H9 (cell line): ENCODE results near the gene SLC9A5. TPM values are rescaled to one million over a fixed set of nuclear protein-coding genes. Genes with fewer than 3 reads are reported as not detected.

ENCODE experiments used
- DNase-seq: peaks from one replicate; pipeline ENCODE4 v3.0.0-alpha.2; 2017
- H2AFZ ChIP-seq: one replicate; pipeline ENCODE4 v1.6.1; 2013; ENCODE audit warnings: mild to moderate bottlenecking, low read length, control low read depth, moderate library complexity
- H2AK5ac ChIP-seq: 2 replicates; pipeline ENCODE4 v1.6.1; 2013; ENCODE audit warnings: low read length, control low read depth, mixed read lengths; ENCODE audit not compliant: insufficient read length
- H2BK120ac ChIP-seq: one replicate; pipeline ENCODE4 v1.6.1; 2013; ENCODE audit warnings: low read depth, mild to moderate bottlenecking, low read length, control low read depth, inconsistent platforms; ENCODE audit not compliant: poor library complexity, severe bottlenecking
- H2BK12ac ChIP-seq: 2 replicates; pipeline ENCODE4 v1.6.1; 2013; ENCODE audit warnings: low read length, control low read depth, mixed read lengths, low read depth; ENCODE audit not compliant: insufficient read length
- H2BK15ac ChIP-seq: 2 replicates; pipeline ENCODE4 v1.6.1; 2013; ENCODE audit warnings: low read depth, low read length, control low read depth
- H2BK20ac ChIP-seq: one replicate; pipeline ENCODE4 v1.6.1; 2013; ENCODE audit warnings: low read depth, mild to moderate bottlenecking, low read length, control low read depth, inconsistent platforms; ENCODE audit not compliant: poor library complexity, severe bottlenecking
- H2BK5ac ChIP-seq: 2 replicates; pipeline ENCODE4 v1.6.1; 2013; ENCODE audit warnings: low read length, control low read depth, mixed read lengths; ENCODE audit not compliant: insufficient read length
- H3K14ac ChIP-seq: 2 replicates; pipeline ENCODE4 v1.6.1; 2013; ENCODE audit warnings: low read length, control low read depth; ENCODE audit not compliant: insufficient read depth
- H3K18ac ChIP-seq: 2 replicates; pipeline ENCODE4 v1.6.1; 2013; ENCODE audit warnings: low read depth, mild to moderate bottlenecking, mixed read lengths, low read length, control low read depth; ENCODE audit not compliant: insufficient read length
- H3K23ac ChIP-seq: 2 replicates; pipeline ENCODE4 v1.6.1; 2013; ENCODE audit warnings: low read length, control low read depth, mixed read lengths, low read depth; ENCODE audit not compliant: insufficient read length
- H3K23me2 ChIP-seq: 2 replicates; pipeline ENCODE4 v1.6.1; 2013; ENCODE audit warnings: low read depth, mild to moderate bottlenecking, mixed read lengths, low read length, control low read depth; ENCODE audit not compliant: insufficient read length, poor library complexity, severe bottlenecking
- H3K27ac ChIP-seq: 2 replicates; pipeline ENCODE4 v1.5.1; 2013; ENCODE audit warnings: low read length, control low read depth, mixed read lengths, low read depth; ENCODE audit not compliant: insufficient read length
- H3K27me3 ChIP-seq: 2 replicates; pipeline ENCODE4 v1.6.1; 2013; ENCODE audit warnings: low read length, control low read depth, inconsistent platforms; ENCODE audit not compliant: insufficient read depth
- H3K4ac ChIP-seq: 2 replicates; pipeline ENCODE4 v1.6.1; 2013; ENCODE audit warnings: low read depth, mild to moderate bottlenecking, control low read depth, inconsistent platforms, low read length, moderate library complexity
- H3K4me1 ChIP-seq: 2 replicates; pipeline ENCODE4 v1.6.1; 2013; ENCODE audit warnings: low read length, control low read depth, inconsistent platforms; ENCODE audit not compliant: insufficient read depth
- H3K4me2 ChIP-seq: 2 replicates; pipeline ENCODE4 v1.6.1; 2013; ENCODE audit warnings: low read length, control low read depth, mixed read lengths; ENCODE audit not compliant: insufficient read length, insufficient read depth
- H3K56ac ChIP-seq: 2 replicates; pipeline ENCODE4 v1.6.1; 2013; ENCODE audit warnings: low read depth, mild to moderate bottlenecking, mixed read lengths, low read length, control low read depth; ENCODE audit not compliant: insufficient read length
- H3K79me1 ChIP-seq: 2 replicates; pipeline ENCODE4 v1.6.1; 2013; ENCODE audit warnings: low read depth, mild to moderate bottlenecking, moderate library complexity, low read length, control low read depth, inconsistent platforms; ENCODE audit not compliant: insufficient read depth, poor library complexity, severe bottlenecking
- H3K79me2 ChIP-seq: 2 replicates; pipeline ENCODE4 v1.6.1; 2013; ENCODE audit warnings: low read length, control low read depth, inconsistent platforms; ENCODE audit not compliant: insufficient read depth
- H3K9ac ChIP-seq: 2 replicates; pipeline ENCODE4 v1.6.1; 2013; ENCODE audit warnings: low read length, control low read depth, mixed read lengths; ENCODE audit not compliant: insufficient read length; ENCODE audit errors: extremely low read depth
- H3K9me3 ChIP-seq: one replicate; pipeline ENCODE4 v1.6.1; 2013; ENCODE audit warnings: low read depth, low read length, inconsistent platforms; ENCODE audit not compliant: control insufficient read depth
- H3T11ph ChIP-seq: one replicate; pipeline ENCODE4 v1.6.1; 2013; ENCODE audit warnings: mild to moderate bottlenecking, low read length, control low read depth, inconsistent platforms
- H4K20me1 ChIP-seq: one replicate; pipeline ENCODE4 v1.6.1; 2013; ENCODE audit not compliant: control insufficient read depth, insufficient read length, insufficient read depth
- H4K5ac ChIP-seq: 2 replicates; pipeline ENCODE4 v1.6.1; 2013; ENCODE audit warnings: low read depth, mild to moderate bottlenecking, mixed read lengths, low read length, control low read depth; ENCODE audit not compliant: insufficient read length
- H4K8ac ChIP-seq: replicated peaks from 2 replicates; pipeline ENCODE4 v1.6.1; 2013; ENCODE audit warnings: low read length, control low read depth, mixed read lengths, low read depth; ENCODE audit not compliant: insufficient read length
- H4K91ac ChIP-seq: 2 replicates; pipeline ENCODE4 v1.6.1; 2013; ENCODE audit warnings: low read depth, mild to moderate bottlenecking, moderate library complexity, mixed read lengths, low read length, control low read depth; ENCODE audit not compliant: insufficient read length
- H3K27ac Mint-ChIP-seq, 3 experiments: 2 replicates in 2 of 3; 3 replicates in 1 of 3; pipeline ENCODE4 v1.8.0; 2020 to 2021; ENCODE audit warnings: mixed read lengths in 3 of 3, mild to moderate bottlenecking in 1 of 3, moderate library complexity in 1 of 3
- H3K27me3 Mint-ChIP-seq: 2 replicates; pipeline ENCODE4 v1.8.0; 2021; ENCODE audit warnings: low read depth, mild to moderate bottlenecking, moderate library complexity, mixed read lengths
- H3K36me3 Mint-ChIP-seq, 3 experiments: 2 replicates in 2 of 3; 3 replicates in 1 of 3; pipeline ENCODE4 v1.8.0; 2020 to 2021; ENCODE audit warnings: low read depth in 3 of 3, mixed read lengths in 3 of 3; ENCODE audit not compliant: insufficient read depth in 1 of 3
- H3K4me1 Mint-ChIP-seq, 2 experiments: 2 replicates each; pipeline ENCODE4 v1.8.0; 2020; ENCODE audit warnings: mixed read lengths in 2 of 2
- H3K4me3 Mint-ChIP-seq, 2 experiments: 2 replicates in 1 of 2; 3 replicates in 1 of 2; pipeline ENCODE4 v1.8.0; 2020 to 2021; ENCODE audit warnings: mild to moderate bottlenecking in 2 of 2, mixed read lengths in 2 of 2, moderate library complexity in 1 of 2
- H3K9me3 Mint-ChIP-seq, 2 experiments: 2 replicates in 1 of 2; 3 replicates in 1 of 2; pipeline ENCODE4 v1.8.0; 2020; ENCODE audit warnings: mild to moderate bottlenecking in 2 of 2, mixed read lengths in 2 of 2, moderate library complexity in 1 of 2
- WGBS: extraction: QIAGEN DNeasy Blood & Tissue Kit; methylation state at CpG from one replicate; pipeline ENCODE4 v1.1.7; 2013; ENCODE audit warnings: missing lambda C conversion rate, low lambda C conversion rate, mixed read lengths; ENCODE audit not compliant: insufficient read length; ENCODE audit errors: extremely low coverage; 5-methylcytosine and 5-hydroxymethylcytosine counted together
- total RNA-seq: library from RNA; stranded (reverse); gene quantifications from 2 replicates; pipeline ENCODE4 v1.2.1, GENCODE V29; 2021
- TF ChIP-seq, protein P1 (sequence below): fragments of 200-600 bp; sonication (generic); conservative IDR thresholded peaks from 3 replicates; pipeline ENCODE4 v1.8.0; 2021; ENCODE audit warnings: antibody characterized with exemption, mild to moderate bottlenecking

Gene SLC9A5
- total RNA-seq, 1 experiment from 2014 or later, result 9.1 TPM

DNA sequence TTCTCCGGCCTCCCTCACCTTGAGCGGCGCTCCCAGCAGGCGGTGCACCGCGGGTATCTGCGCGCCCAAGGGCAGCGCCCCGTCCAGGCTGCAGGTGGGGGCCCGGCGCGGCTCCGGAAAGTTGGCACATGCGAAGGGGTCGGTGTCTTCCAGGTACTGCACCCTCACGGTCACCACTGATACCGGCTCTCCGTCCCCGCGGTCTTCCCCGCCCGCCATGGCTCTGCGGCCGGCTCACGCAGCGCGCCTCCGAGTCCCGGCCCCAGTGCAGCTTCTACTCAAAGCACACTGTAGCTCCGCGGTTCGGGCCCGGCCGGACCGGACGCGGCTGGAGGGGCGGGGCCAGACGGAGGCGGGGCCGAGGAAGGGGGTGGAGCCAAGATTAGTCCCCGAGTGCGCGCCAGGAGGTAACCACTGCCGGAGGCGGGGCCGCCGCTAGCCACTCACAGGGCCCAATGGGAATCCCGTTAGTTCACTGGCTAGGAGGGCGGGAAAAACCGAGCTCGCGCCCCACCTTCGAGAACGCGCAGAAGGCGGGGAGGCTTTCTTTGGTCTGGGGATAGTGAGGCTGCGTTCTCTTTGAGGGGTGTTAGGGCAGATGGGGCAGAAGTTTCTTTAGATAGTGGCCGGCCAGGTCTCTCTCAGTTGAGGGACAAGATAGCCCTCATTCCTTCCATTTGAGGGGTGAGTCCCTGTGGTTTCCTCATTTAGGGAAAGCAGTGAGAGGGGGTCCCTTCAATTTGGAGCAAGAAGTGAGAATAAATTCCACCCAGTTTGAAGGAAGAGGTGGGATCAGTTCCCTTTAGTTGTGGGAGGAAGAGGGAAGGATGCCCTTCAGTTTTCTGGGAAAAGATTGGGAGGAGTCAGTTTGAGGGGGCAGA, 1.3 kb upstream of the SLC9A5 start, which contains the start of gene FHOD1:
TSS of gene FHOD1 (minus strand) at position 290 of the 881 bp plus-strand sequence. CDS start at position 219, 71 bp downstream.
- peaks cover 4% of the 10 kb centered on the region; the same call in 1 of the 2 replicates for H3K4me1 ChIP-seq
- TF ChIP-seq, protein P1, sequence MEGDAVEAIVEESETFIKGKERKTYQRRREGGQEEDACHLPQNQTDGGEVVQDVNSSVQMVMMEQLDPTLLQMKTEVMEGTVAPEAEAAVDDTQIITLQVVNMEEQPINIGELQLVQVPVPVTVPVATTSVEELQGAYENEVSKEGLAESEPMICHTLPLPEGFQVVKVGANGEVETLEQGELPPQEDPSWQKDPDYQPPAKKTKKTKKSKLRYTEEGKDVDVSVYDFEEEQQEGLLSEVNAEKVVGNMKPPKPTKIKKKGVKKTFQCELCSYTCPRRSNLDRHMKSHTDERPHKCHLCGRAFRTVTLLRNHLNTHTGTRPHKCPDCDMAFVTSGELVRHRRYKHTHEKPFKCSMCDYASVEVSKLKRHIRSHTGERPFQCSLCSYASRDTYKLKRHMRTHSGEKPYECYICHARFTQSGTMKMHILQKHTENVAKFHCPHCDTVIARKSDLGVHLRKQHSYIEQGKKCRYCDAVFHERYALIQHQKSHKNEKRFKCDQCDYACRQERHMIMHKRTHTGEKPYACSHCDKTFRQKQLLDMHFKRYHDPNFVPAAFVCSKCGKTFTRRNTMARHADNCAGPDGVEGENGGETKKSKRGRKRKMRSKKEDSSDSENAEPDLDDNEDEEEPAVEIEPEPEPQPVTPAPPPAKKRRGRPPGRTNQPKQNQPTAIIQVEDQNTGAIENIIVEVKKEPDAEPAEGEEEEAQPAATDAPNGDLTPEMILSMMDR, result no peak
- peak within 1 kb of the TSS; percentile 46 for H3K9ac ChIP-seq
- no CpG with 5 or more reads among the region's 60 CpGs for WGBS
- H3K27ac Mint-ChIP-seq, result peak within 1 kb of the TSS in 2 of 3 experiments; percentile 87 to 95; a peak in 5 of 7 replicates
- H3K27ac ChIP-seq, result no peak within 1 kb of the TSS
- no peak within 1 kb of the TSS for H2BK120ac ChIP-seq
- no peak within 1 kb of the TSS for H2BK5ac ChIP-seq
- no peaks in the 10 kb centered on the region; the same call in 1 of the 2 replicates for H3K79me2 ChIP-seq
- no peak within 1 kb of the TSS for H2BK15ac ChIP-seq
- H2BK20ac ChIP-seq, result no peak within 1 kb of the TSS
- no peak within 1 kb of the TSS for H3K23ac ChIP-seq
- H3K4me2 ChIP-seq, result peak within 1 kb of the TSS; percentile 65
- H4K5ac ChIP-seq, result no peak within 1 kb of the TSS
- no peaks in the 10 kb centered on the region for H4K20me1 ChIP-seq
- H3K27me3 ChIP-seq, result no peaks in the 10 kb centered on the region; the same call in 1 of the 2 replicates
- no peak within 1 kb of the TSS for H2BK12ac ChIP-seq
- peak within 1 kb of the TSS; percentile 86 to 94 for H3K4me3 Mint-ChIP-seq
- H3K9me3 Mint-ChIP-seq, result no peaks in the 10 kb centered on the region
- DNase-seq, result peak; percentile 97
- H4K8ac ChIP-seq, result no peak within 1 kb of the TSS
- no peak within 1 kb of the TSS for H2AK5ac ChIP-seq
- no peaks in the 10 kb centered on the region; a peak in 1 of 7 replicates for H3K36me3 Mint-ChIP-seq
- H4K91ac ChIP-seq, result no peak within 1 kb of the TSS
- no peak within 1 kb of the TSS for H2AFZ ChIP-seq
- H3K56ac ChIP-seq, result no peak within 1 kb of the TSS
- H3K18ac ChIP-seq, result peak within 1 kb of the TSS; percentile 75
- no peak within 1 kb of the TSS for H3T11ph ChIP-seq
- peaks cover 24% of the 10 kb centered on the region for H3K27me3 Mint-ChIP-seq
- no peaks in the 10 kb centered on the region for H3K79me1 ChIP-seq
- H3K23me2 ChIP-seq, result peaks cover 31% of the 10 kb centered on the region
- H3K14ac ChIP-seq, result peak within 1 kb of the TSS; percentile 80
- H3K4ac ChIP-seq, result no peak within 1 kb of the TSS
- no peaks in the 10 kb centered on the region for H3K9me3 ChIP-seq
- peaks cover 34 to 41% of the 10 kb centered on the region in 2 experiments for H3K4me1 Mint-ChIP-seq
